Measurements from ENCODE around the gene SLIT3. TPM values are rescaled to one million over a fixed set of nuclear protein-coding genes. Genes with fewer than 3 reads are reported as not detected.

The SLIT3 gene
- total RNA-seq, 8 experiments from 2014 or later = 6.1 to 159 (median 64.4) TPM

- peaks cover 4 to 6% of the 10 kb centered on the region in 2 donors for H3K4me1 ChIP-seq (replicated peaks in 1 of 2)
- no peak overlapping the region for H3K27ac ChIP-seq
- 0 to 92% (median 69%) methylated on average over 1 to 14 of the region's 14 CpGs; no CpG with 5 or more reads in 1 of the 10 experiments for WGBS, 10 experiments
- peak in 1 of 8 experiments; percentile 33 for ATAC-seq (replicated peaks in 6 of 8)
- H3K4me3 ChIP-seq = no peak overlapping the region
- in situ Hi-C loops (cut with MboI; ENCODE audit: low pct_unique_long_range_greater_than_20kb in 2 of 9, low sequenced_read_pairs in 9 of 9, unreplicated experiment in 9 of 9) = loop anchor here in 4 of 9 experiments (25.0 kb wide), 1 partner anchor 309 kb away; no protein-coding TSS in a partner anchor
Observed at GRCh38 chr5:169296419-169297143, 4.4 kb downstream of the SLIT3 start.

GRCh38 chr5:169295306-169295705 lies 5.6 kb downstream of the SLIT3 start:
- ATAC-seq (replicated peaks in 6 of 8) = no peak
- 80 to 100% (median 87%) methylated on average over 1 to 8 of the region's 8 CpGs; no CpG with 5 or more reads in 4 of the 10 experiments for WGBS, 10 experiments
- H3K4me1 ChIP-seq (replicated peaks in 1 of 2) = peaks cover 0 to 6% of the 10 kb centered on the region in 2 donors
- in situ Hi-C loops (cut with MboI; ENCODE audit: low pct_unique_long_range_greater_than_20kb in 2 of 9, low sequenced_read_pairs in 9 of 9, unreplicated experiment in 9 of 9) = loop anchor here in 4 of 9 experiments (25.0 kb wide), 1 partner anchor 308 kb away; no protein-coding TSS in a partner anchor
- no peak overlapping the region for H3K4me3 ChIP-seq
- no peak overlapping the region for H3K27ac ChIP-seq

- no peak for ATAC-seq (replicated peaks in 6 of 8)
- WGBS, 10 experiments = 78 to 100% (median 82%) methylated on average over 1 to 6 of the region's 6 CpGs; no CpG with 5 or more reads in 3 of the 10 experiments
- H3K4me3 ChIP-seq = no peak overlapping the region
- in situ Hi-C loops (cut with MboI; ENCODE audit: low pct_unique_long_range_greater_than_20kb in 2 of 9, low sequenced_read_pairs in 9 of 9, unreplicated experiment in 9 of 9) = loop anchor here in 4 of 9 experiments (25.0 kb wide), 1 partner anchor 307 kb away; no protein-coding TSS in a partner anchor
- H3K27ac ChIP-seq = no peak overlapping the region
- H3K4me1 ChIP-seq (replicated peaks in 1 of 2) = no peaks in the 10 kb centered on the region
Observed at GRCh38 chr5:169294621-169295020, 6.3 kb downstream of the SLIT3 start.

- no peak overlapping the region for H3K4me3 ChIP-seq
- no peaks in the 10 kb centered on the region for H3K4me1 ChIP-seq (replicated peaks in 1 of 2)
- 75 to 100% (median 83%) methylated on average over 1 to 3 of the region's 4 CpGs; no CpG with 5 or more reads in 4 of the 10 experiments for WGBS, 10 experiments
- ATAC-seq (replicated peaks in 6 of 8) = no peak
- no peak overlapping the region for H3K27ac ChIP-seq
- in situ Hi-C loops (cut with MboI; ENCODE audit: low pct_unique_long_range_greater_than_20kb in 2 of 9, low sequenced_read_pairs in 9 of 9, unreplicated experiment in 9 of 9) = loop anchor here in 4 of 9 experiments (25.0 kb wide), 1 partner anchor 305 kb away; no protein-coding TSS in a partner anchor
Observed at GRCh38 chr5:169291877-169292276, 9.1 kb downstream of the SLIT3 start.

- WGBS, 10 experiments = 33 to 80% (median 60%) methylated on average over 1 to 6 of the region's 6 CpGs; no CpG with 5 or more reads in 2 of the 10 experiments
- Histone ChIP-seq H3K27ac (no peak overlapping the region), H3K4me3 (no peak overlapping the region), H3K4me1 (replicated peaks in 1 of 2) (no peaks in the 10 kb centered on the region)
- in situ Hi-C loops (cut with MboI; ENCODE audit: low pct_unique_long_range_greater_than_20kb in 2 of 9, low sequenced_read_pairs in 9 of 9, unreplicated experiment in 9 of 9) = loop anchor here in 4 of 9 experiments (25.0 kb wide), 1 partner anchor 304 kb away; no protein-coding TSS in a partner anchor
- no peak for ATAC-seq (replicated peaks in 6 of 8)
Observed at GRCh38 chr5:169290895-169291294, 10.0 kb downstream of the SLIT3 start.

- Histone ChIP-seq H3K4me3 (no peak overlapping the region), H3K27ac (no peak overlapping the region), H3K4me1 (replicated peaks in 1 of 2) (no peaks in the 10 kb centered on the region)
- 0 to 100% (median 53%) methylated on average over 1 to 2 of the region's 2 CpGs; no CpG with 5 or more reads in 2 of the 10 experiments for WGBS, 10 experiments
- ATAC-seq (replicated peaks in 6 of 8) = peak in 3 of 8 experiments; percentile 12 to 46 (median 23)
- in situ Hi-C loops (cut with MboI; ENCODE audit: low pct_unique_long_range_greater_than_20kb in 2 of 9, low sequenced_read_pairs in 9 of 9, unreplicated experiment in 9 of 9) = loop anchor here in 4 of 9 experiments (25.0 kb wide), 1 partner anchor 302 kb away; no protein-coding TSS in a partner anchor
Observed at GRCh38 chr5:169289520-169289919, 11.4 kb downstream of the SLIT3 start.

- 0 to 86% (median 44%) methylated on average over 1 of the region's 1 CpG; no CpG with 5 or more reads in 7 of the 10 experiments for WGBS, 10 experiments
- in situ Hi-C loops (cut with MboI; ENCODE audit: low pct_unique_long_range_greater_than_20kb in 2 of 9, low sequenced_read_pairs in 9 of 9, unreplicated experiment in 9 of 9) = loop anchor here in 4 of 9 experiments (25.0 kb wide), 1 partner anchor 301 kb away; no protein-coding TSS in a partner anchor
- no peak for ATAC-seq (replicated peaks in 6 of 8)
- Histone ChIP-seq H3K27ac (no peak overlapping the region), H3K4me3 (no peak overlapping the region), H3K4me1 (replicated peaks in 1 of 2) (no peaks in the 10 kb centered on the region)
Observed at GRCh38 chr5:169288066-169288930, 12.6 kb downstream of the SLIT3 start.

- in situ Hi-C loops (cut with MboI; ENCODE audit: low pct_unique_long_range_greater_than_20kb in 2 of 9, low sequenced_read_pairs in 9 of 9, unreplicated experiment in 9 of 9) = loop anchor here in 4 of 9 experiments (25.0 kb wide), 1 partner anchor 300 kb away; no protein-coding TSS in a partner anchor
- WGBS, 10 experiments = 19 to 100% (median 50%) methylated on average over 1 to 3 of the region's 4 CpGs; no CpG with 5 or more reads in 6 of the 10 experiments
- no peak overlapping the region for H3K27ac ChIP-seq
- peaks cover 0 to 4% of the 10 kb centered on the region in 2 donors for H3K4me1 ChIP-seq (replicated peaks in 1 of 2)
- ATAC-seq (replicated peaks in 6 of 8) = peak in 1 of 8 experiments; percentile 11
- no peak overlapping the region for H3K4me3 ChIP-seq
Observed at GRCh38 chr5:169287529-169287928, 13.4 kb downstream of the SLIT3 start.

GRCh38 chr5:169286572-169287300 lies 14.2 kb downstream of the SLIT3 start:
- Histone ChIP-seq H3K27ac (no peak overlapping the region), H3K4me3 (no peak overlapping the region), H3K4me1 (replicated peaks in 1 of 2) (peaks cover 0 to 8% of the 10 kb centered on the region in 2 donors)
- ATAC-seq (replicated peaks in 6 of 8) = peak in 2 of 8 experiments; percentile 6 to 12
- 23 to 88% (median 74%) methylated on average over 2 to 8 of the region's 11 CpGs; no CpG with 5 or more reads in 2 of the 10 experiments for WGBS, 10 experiments
- in situ Hi-C loops (cut with MboI; ENCODE audit: low pct_unique_long_range_greater_than_20kb in 2 of 9, low sequenced_read_pairs in 9 of 9, unreplicated experiment in 9 of 9) = loop anchor here in 4 of 9 experiments (25.0 kb wide), 1 partner anchor 299 kb away; no protein-coding TSS in a partner anchor

- H3K4me3 ChIP-seq = no peak overlapping the region
- in situ Hi-C loops (cut with MboI; ENCODE audit: low pct_unique_long_range_greater_than_20kb in 2 of 9, low sequenced_read_pairs in 9 of 9, unreplicated experiment in 9 of 9) = loop anchor here in 4 of 9 experiments (25.0 kb wide), 1 partner anchor 297 kb away; no protein-coding TSS in a partner anchor
- H3K4me1 ChIP-seq (replicated peaks in 1 of 2) = peaks cover 4 to 8% of the 10 kb centered on the region in 2 donors
- 58 to 100% (median 84%) methylated on average over 1 to 6 of the region's 6 CpGs; no CpG with 5 or more reads in 2 of the 10 experiments for WGBS, 10 experiments
- no peak overlapping the region for H3K27ac ChIP-seq
- ATAC-seq (replicated peaks in 6 of 8) = no peak
Observed at GRCh38 chr5:169283887-169284286, 17.1 kb downstream of the SLIT3 start.

- Histone ChIP-seq H3K27ac (no peak overlapping the region), H3K4me3 (no peak overlapping the region), H3K4me1 (replicated peaks in 1 of 2) (peaks cover 4 to 8% of the 10 kb centered on the region in 2 donors)
- no peak for ATAC-seq (replicated peaks in 6 of 8)
- WGBS, 10 experiments = 60 to 100% (median 83%) methylated on average over 1 of the region's 1 CpG; no CpG with 5 or more reads in 5 of the 10 experiments
- in situ Hi-C loops (cut with MboI; ENCODE audit: low pct_unique_long_range_greater_than_20kb in 2 of 9, low sequenced_read_pairs in 9 of 9, unreplicated experiment in 9 of 9) = loop anchor here in 4 of 9 experiments (25.0 kb wide), 1 partner anchor 294 kb away; no protein-coding TSS in a partner anchor
Observed at GRCh38 chr5:169281625-169282024, 19.3 kb downstream of the SLIT3 start.

Data from motor neuron (in vitro differentiated cells).